ENCODE data around the gene TMEFF1. TPM values are rescaled to one million over a fixed set of nuclear protein-coding genes. Genes with fewer than 3 reads are reported as not detected.

Gene TMEFF1
- total RNA-seq, 6 experiments from 2014 or later: 0.09 to 0.24 TPM; not detected in 4

GRCh38 chr9:100600521-100601079, 127.7 kb downstream of the TMEFF1 start:
- no peak for DNase-seq
- Histone ChIP-seq H3K27me3 (no peaks in the 10 kb centered on the region), H3K27ac (no peak overlapping the region), H3K9me3 (no peaks in the 10 kb centered on the region), H3K36me3 (no peaks in the 10 kb centered on the region), H3K4me3 (no peak overlapping the region), H3K4me1 (no peaks in the 10 kb centered on the region)
- ATAC-seq: no peak
- TF ChIP-seq POLR2A (IDR thresholded peaks at IDR 0.05): no peak
- no peak for TF ChIP-seq CTCF (IDR thresholded peaks at IDR 0.05)
- WGBS (ENCODE audit: insufficient coverage, low coverage, low lambda C conversion rate, missing lambda C conversion rate): 72% methylated on average over 6 of the region's 7 CpGs
- intact Hi-C loops (cut with DNase I): no loop called here

DNA sequence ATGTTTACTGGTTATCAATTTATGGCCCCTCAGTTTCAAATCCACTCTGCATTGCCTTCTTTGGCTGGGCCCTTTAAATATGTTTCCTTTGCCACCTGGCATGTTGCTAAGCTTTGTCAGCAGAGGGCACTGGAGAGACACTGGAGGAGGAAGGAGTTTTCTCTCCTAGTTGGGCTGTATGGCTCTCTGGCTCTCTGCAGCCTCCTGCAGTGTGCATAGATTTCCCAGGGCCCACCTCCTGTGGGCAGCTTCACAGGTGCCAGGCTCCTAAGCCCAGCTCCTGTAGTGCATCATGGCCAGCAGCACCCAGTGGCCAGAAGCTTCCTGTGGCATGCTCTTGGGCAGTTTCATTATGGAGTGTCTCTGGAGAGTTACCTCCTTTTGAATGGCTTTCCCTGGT, 128.3 kb downstream of the TMEFF1 start:
- no peaks in the 10 kb centered on the region for H3K9me3 ChIP-seq
- TF ChIP-seq POLR2A (IDR thresholded peaks at IDR 0.05) (no peak), CTCF (IDR thresholded peaks at IDR 0.05) (peak; percentile 39 to 68 (median 59))
- intact Hi-C loops (cut with DNase I): no loop called here
- peak in 1 of 3 donors; percentile 26 for DNase-seq
- H3K4me3 ChIP-seq: no peak overlapping the region
- no peaks in the 10 kb centered on the region for H3K4me1 ChIP-seq
- no peaks in the 10 kb centered on the region for H3K27me3 ChIP-seq
- H3K36me3 ChIP-seq: no peaks in the 10 kb centered on the region
- ATAC-seq: peak; percentile 64 to 80 (median 73)
- no peak overlapping the region for H3K27ac ChIP-seq

DNA sequence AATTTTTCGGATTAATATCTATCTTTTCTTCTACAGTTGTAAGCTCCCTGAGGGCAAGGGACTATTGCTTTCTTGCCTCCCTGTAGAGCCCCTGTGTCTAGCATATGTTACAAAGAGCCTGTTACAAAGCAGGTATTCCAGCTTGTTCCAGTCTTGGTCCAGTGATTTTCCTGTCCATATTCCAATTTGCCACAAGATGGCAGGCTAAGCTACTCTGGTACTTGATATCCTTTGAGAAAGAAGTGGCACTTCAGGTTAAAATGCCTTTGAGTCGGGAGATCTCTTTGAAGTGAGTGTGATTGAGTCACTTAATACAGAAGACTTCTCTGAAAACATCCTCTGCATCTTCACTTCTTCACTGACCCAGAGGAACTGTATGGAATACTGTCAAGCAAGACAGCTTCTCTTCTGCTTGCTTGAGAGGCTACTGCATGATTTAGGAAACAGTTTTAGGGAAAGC, 129.4 kb downstream of the TMEFF1 start:
- no peak for DNase-seq
- Histone ChIP-seq H3K36me3 (no peaks in the 10 kb centered on the region), H3K9me3 (no peaks in the 10 kb centered on the region), H3K27me3 (no peaks in the 10 kb centered on the region), H3K4me1 (no peaks in the 10 kb centered on the region), H3K4me3 (no peak overlapping the region), H3K27ac (no peak overlapping the region)
- 4% methylated on average over 2 of the region's 2 CpGs for WGBS (ENCODE audit: insufficient coverage, low coverage, low lambda C conversion rate, missing lambda C conversion rate)
- intact Hi-C loops (cut with DNase I): no loop called here
- peak; percentile 52 to 60 (median 56) for ATAC-seq
- TF ChIP-seq CTCF (IDR thresholded peaks at IDR 0.05): peak; percentile 51 to 71 (median 65)
- no peak for TF ChIP-seq POLR2A (IDR thresholded peaks at IDR 0.05)

GRCh38 chr9:100605405-100605804, 132.5 kb downstream of the TMEFF1 start:
- TF ChIP-seq CTCF (IDR thresholded peaks at IDR 0.05): no peak
- no peak for TF ChIP-seq POLR2A (IDR thresholded peaks at IDR 0.05)
- H3K27ac ChIP-seq: no peak overlapping the region
- H3K27me3 ChIP-seq: no peaks in the 10 kb centered on the region
- H3K4me3 ChIP-seq: no peak overlapping the region
- no peaks in the 10 kb centered on the region for H3K4me1 ChIP-seq
- no peak for DNase-seq
- no peaks in the 10 kb centered on the region for H3K9me3 ChIP-seq
- no peak for ATAC-seq
- no peaks in the 10 kb centered on the region for H3K36me3 ChIP-seq
- intact Hi-C loops (cut with DNase I): no loop called here
- 70% methylated on average over 1 of the region's 1 CpG for WGBS (ENCODE audit: insufficient coverage, low coverage, low lambda C conversion rate, missing lambda C conversion rate)

GRCh38 chr9:100619194-100619593, 146.2 kb downstream of the TMEFF1 start:
- no peak overlapping the region for H3K4me3 ChIP-seq
- no peaks in the 10 kb centered on the region for H3K9me3 ChIP-seq
- no peaks in the 10 kb centered on the region for H3K4me1 ChIP-seq
- WGBS (ENCODE audit: insufficient coverage, low coverage, low lambda C conversion rate, missing lambda C conversion rate): no CpG with 5 or more reads among the region's 5 CpGs
- no peak for TF ChIP-seq CTCF (IDR thresholded peaks at IDR 0.05)
- no peak for TF ChIP-seq POLR2A (IDR thresholded peaks at IDR 0.05)
- no peaks in the 10 kb centered on the region for H3K27me3 ChIP-seq
- intact Hi-C loops (cut with DNase I): no loop called here
- DNase-seq (no peak), ATAC-seq (no peak)
- no peak overlapping the region for H3K27ac ChIP-seq
- no peaks in the 10 kb centered on the region for H3K36me3 ChIP-seq

Data from right lobe of liver (tissue), 6 donors.